Measurements from ENCODE around the gene VDR.

- TF ChIP-seq CTCF (IDR thresholded peaks at IDR 0.05; ENCODE audit: low read depth, low read length, poor library complexity, severe bottlenecking): no peak
- TF ChIP-seq EZH2phosphoT487 (IDR thresholded peaks at IDR 0.05; ENCODE audit: borderline replicate concordance, low read length): no peak
Measured at GRCh38 chr12:47851303-47851952, 53.4 kb downstream of the VDR start.
